ENCODE data around the gene ZNF217.
"Not testable (repeated sequence)": the region's sequence is repeated elsewhere in the genome, so short reads cannot be mapped to it uniquely, and the experiment has no call there.

The ZNF217 gene

DNA sequence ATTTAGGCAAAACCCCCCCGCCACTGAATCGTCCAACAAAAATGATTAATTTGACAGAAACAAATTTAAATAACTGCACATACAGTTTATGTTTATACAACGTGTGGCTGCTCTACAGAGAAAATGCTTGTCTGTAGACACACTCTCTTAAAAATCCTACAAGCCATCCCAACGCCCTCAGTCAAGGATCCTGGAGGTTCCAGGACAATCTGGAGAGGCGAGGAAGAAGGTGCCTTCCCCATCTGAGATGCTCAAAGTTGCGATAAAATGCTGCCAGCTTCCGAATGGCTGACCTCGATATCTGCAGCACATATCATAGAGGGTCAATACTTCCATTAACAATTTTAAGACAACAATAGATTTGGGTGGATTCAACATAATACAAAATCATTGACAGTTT is 25.3 kb downstream of the ZNF217 start:
- DNase-seq (ENCODE audit: low read depth in 2 of 2) = no peak

DNA sequence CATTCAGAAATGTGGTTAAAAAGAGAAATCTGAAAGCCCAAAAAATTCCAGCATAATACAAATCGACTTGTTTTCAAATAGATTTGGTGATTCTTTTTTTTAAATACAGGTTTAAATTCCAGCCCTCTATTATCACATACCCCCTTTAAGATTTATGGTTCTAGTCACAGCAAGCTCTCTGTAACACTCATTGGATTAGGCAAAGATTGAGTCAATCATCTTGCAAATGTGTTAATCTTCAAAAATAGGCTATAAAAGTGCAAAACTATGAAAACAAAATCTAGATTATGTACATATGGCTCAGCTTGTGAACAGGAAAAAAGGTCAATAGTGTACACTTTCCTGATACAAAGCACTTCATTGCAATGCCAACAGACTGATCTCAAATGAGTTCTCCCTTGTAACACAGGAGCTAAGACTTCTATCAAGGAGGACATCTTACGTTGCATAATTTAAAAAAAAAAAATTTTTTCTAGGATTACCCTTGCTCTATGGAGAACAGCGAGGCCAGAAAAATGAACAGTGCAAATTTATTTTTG is 26.2 kb downstream of the ZNF217 start:
- no peak for DNase-seq (ENCODE audit: low read depth in 2 of 2)

GRCh38 chr20:53566623-53567022 is 27.0 kb downstream of the ZNF217 start:
- DNase-seq (ENCODE audit: low read depth in 2 of 2) = not testable (repeated sequence)

DNA sequence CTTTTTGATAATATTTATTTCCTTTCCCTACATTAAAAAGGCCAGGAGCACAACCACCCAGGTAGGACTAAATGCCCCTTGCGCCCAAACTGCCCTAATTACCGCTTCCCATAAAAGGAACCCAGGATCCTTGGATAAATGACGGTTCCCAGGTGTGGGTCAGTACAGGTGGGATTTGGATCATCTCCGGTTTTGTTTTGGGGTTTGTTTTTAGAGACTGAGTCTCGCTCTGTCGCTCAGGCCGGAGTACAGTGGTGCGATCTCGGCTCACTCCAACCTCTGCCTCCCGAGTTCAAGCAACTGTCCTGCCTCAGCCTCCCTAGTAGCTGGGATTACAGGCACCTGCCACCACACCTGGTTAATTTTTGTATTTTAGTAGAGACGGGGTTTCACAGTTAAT is 28.4 kb downstream of the ZNF217 start:
- no peak for DNase-seq (ENCODE audit: low read depth in 2 of 2)

DNA sequence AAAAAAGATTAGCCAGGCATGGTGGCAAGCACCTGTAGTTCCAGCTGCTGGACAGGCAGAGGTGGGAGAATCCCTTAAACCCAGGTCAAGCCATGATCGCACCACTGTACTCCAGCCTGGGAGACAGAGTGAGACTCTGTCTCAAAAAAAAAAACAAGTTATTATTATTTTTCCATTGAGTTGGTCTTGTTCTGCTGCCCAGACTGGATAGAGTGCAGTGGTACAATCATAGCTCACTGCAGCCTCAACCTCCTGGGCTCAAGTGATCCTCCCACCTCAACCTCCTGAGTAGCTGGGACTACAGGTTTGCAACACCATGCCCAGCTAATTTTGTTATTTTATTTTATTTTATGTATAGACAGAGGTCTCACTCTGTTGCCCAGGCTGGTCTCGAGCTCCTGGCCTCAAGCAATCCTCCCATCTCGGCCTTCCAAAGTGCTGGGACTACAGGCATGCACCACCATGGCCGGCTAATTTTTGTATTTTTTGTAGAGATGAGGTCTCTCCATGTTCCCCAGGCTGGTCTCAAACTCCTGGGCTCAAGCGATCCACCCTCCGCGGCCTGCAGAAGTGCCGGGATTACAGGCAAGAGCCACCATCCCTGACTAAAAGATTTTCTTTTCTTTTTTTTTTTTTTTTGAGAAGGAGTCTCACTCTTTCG is 31.4 kb downstream of the ZNF217 start:
- DNase-seq (ENCODE audit: low read depth in 2 of 2) = not testable (repeated sequence)

DNA sequence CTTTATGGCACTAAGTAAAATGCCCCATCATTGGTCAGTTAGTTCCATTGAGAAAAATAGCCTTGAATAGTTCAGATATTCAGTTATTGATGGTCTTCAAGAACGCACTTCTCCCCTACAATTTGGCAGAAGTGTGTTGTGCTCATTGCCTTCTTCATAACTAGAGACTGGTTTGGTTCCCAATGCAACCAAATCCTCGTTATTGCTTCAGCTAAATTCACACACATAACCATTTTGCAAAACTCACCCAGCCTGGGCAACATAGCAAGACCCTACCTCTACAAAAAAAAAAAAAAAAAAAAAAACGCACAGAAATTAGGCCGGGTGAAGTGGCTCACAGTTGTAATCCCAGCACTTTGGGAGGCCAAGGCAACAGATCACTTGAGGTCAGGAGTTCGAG is 32.1 kb downstream of the ZNF217 start:
- DNase-seq (ENCODE audit: low read depth in 2 of 2) = no peak

- DNase-seq (ENCODE audit: low read depth in 2 of 2) = no peak
These were observed 33.8 kb downstream of the ZNF217 start for GRCh38 chr20:53559816-53560215.

- DNase-seq (ENCODE audit: low read depth in 2 of 2) = no peak
These were observed 36.5 kb downstream of the ZNF217 start for GRCh38 chr20:53557130-53557529.

DNA sequence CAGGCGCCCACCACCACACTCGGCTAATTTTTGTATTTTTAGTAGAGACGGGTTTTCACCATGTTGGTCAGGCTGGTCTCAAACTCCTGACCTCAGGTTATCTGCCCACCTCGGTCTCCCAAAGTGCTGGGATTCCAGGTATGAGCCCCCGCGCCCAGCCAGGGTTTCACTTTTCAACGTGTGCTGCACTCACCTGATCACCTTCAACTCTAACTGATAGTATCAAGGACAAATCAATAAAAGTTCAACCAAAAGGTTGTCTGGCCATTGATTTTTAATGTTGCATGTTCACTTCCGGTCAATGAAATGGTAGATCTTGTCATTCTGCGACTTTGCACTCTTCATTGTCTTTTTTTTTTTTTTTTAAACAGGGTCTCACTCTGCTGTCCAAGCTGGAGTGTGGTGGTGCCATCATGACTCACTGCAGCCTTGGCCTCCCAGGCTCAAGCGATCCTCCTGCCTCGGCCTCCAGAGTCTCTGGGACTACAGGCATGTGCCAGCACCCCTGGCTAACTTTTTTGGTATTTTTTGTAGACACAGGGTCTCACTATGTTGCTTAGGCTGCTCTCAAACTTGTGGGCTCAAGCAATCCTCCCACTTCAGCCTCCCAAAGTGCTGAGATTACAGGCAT is 37.3 kb downstream of the ZNF217 start:
- DNase-seq (ENCODE audit: low read depth in 2 of 2) = no peak

GRCh38 chr20:53555816-53556215 is 37.8 kb downstream of the ZNF217 start:
- DNase-seq (ENCODE audit: low read depth in 2 of 2) = no peak

DNA sequence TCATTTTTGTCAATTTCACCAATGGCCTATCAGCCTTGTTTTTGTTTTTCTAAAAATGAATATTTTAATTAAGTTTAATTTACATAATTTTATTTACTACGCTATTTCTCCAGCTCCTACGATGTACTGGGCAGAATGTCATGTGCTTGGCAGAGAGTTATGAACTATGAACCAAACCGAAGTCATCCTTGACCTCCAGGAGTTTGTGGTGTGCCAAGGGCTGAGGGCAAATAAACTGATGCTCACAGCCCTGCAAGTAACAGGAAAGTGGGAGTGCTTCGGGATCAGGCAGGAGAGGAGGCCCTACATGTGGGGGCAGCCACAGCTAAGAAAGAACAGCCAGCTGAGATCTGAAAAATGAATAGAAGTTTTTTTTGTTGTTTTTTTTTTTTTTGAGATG is 38.6 kb downstream of the ZNF217 start:
- no peak for DNase-seq (ENCODE audit: low read depth in 2 of 2)

GRCh38 chr20:53552572-53552893 is 41.1 kb downstream of the ZNF217 start:
- DNase-seq (ENCODE audit: low read depth in 2 of 2) = not testable (repeated sequence)

DNA sequence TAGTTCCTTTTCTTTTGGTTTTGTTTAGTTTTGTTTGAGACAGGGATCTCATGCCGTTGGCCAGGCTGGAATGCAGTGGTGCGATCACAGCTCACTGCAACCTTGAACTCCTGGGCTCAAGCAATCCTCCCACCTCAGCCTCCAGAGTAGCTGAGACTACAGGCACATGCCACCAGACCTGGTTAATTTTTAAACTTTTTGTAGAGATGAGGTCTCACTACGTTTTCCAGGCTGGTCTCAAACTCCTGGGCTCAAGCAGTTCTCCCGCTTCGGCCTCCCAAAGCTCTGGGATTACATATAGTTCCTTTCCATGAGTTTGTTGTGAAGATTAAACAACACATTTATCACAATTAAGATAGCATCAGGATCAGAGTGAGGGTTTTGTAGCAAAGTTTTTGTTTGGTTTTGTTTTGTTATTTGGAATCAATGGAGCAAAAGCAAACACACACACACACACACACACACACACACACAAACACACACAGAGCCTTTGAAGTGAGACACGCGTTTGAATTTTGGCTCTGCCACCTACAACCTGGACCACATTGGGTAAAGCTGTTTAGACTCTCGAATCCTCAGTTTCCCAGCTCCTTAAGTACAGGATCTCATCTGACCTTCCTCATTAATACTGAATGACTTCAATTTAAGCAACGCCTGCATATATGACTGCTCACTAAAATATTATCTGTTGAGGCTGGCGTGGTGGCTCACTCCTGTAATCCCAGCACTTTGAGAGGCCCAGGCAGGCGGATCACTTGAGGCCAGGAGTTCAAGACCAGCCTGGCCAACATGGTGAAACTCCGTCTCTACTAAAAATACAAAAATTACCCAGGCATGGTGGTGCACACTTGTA is 41.7 kb downstream of the ZNF217 start:
- not testable (repeated sequence) for DNase-seq (ENCODE audit: low read depth in 2 of 2)

GRCh38 chr20:53550280-53551187 is 43.1 kb downstream of the ZNF217 start:
- DNase-seq (ENCODE audit: low read depth in 2 of 2) = no peak

GRCh38 chr20:53547664-53548239 is 45.9 kb downstream of the ZNF217 start:
- DNase-seq (ENCODE audit: low read depth in 2 of 2) = peak in 1 of 2 experiments; percentile 3

- no peak for DNase-seq (ENCODE audit: low read depth in 2 of 2)
These were observed 54.1 kb downstream of the ZNF217 start for GRCh38 chr20:53539516-53539915.

DNA sequence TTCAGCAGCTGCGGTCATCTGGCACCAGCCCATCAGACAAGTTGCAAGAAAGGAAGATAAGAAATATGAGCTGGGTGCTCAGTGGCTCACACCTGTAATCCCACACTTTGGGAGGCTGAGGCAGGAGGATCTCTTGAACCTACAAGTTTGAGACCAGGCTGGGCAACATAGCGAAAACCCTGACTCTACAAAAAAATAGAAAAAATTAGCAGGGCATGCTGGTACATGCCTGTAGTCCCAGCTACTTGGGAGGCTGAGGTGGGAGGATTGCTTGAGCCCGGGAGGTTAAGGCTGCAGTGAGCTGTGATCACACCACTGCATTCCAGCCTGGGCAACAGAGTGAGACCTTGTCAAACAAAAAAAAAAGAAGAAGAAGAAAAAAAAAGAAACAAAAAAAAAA is 57.3 kb downstream of the ZNF217 start:
- DNase-seq (ENCODE audit: low read depth in 2 of 2) = not testable (repeated sequence)

DNA sequence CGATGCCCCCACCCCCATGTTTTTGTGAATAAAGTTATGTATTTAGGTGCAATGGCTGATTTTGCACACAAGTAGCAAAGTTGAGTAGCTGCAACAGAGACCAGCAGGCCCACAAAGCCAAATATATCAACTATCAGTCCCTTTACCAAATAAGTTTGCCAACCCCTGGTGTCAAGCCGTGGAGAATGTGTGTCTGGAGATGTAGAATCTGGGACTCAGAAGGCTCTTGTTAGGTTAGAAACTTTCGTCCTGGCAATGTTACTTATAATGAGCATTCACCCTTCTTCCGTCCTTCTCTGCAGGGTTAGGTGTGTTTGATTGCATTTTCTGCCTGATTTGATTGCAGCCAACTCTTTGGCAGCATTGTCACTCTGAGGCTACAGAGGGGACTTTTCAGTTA is 57.8 kb downstream of the ZNF217 start:
- no peak for DNase-seq (ENCODE audit: low read depth in 2 of 2)

- no peak for DNase-seq (ENCODE audit: low read depth in 2 of 2)
These were observed 59.6 kb downstream of the ZNF217 start for GRCh38 chr20:53534037-53534436.

- no peak for DNase-seq (ENCODE audit: low read depth in 2 of 2)
These were observed 60.1 kb downstream of the ZNF217 start for GRCh38 chr20:53533500-53533899.

DNA sequence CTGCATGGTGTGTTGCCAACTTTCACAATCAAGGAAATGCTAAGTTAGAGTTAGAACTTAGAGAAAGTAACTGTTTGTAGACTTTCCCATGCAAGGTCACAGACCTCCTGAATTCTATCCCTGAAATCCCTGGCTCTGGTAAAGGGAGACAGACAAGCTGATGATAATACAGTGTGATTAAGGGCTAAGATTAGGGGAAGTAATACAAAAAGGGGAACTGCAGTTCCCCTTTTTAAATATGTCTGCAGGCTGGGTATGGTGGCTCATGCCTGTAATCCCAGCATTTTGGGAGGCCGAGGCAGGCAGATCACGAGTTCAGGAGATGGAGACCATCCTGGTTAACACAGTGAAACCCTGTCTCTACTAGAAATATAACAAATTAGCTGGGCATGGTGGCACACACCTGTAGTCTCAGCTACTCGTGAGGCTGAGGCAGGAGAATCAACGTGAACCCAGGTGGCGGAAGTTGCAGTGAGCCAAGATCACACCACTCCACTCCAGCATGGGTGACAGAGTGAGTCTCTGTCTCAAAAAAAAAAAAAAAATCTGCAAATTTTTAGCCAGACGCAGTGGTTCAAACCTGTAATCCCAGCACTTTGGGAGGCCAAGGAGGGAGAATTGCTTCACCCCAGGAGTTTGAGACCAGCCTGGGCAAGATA is 60.9 kb downstream of the ZNF217 start:
- not testable (repeated sequence) for DNase-seq (ENCODE audit: low read depth in 2 of 2)

All from stimulated activated CD4-positive, alpha-beta T cell treated with anti-CD3 and anti-CD28 coated beads, Interleukin-12 subunit alpha, Interleukin-12 subunit beta, amount 100 ng/mL, for 24 hours (primary cell).